SK-N-SH treated with all-trans-retinoic acid at 6 μM for 48 hours (cell line): ENCODE measurements around the gene CARS1.

Experiments used
- ATAC-seq: fragments of 200-7000 bp; cut with Tn5 transposase; 3 replicates; pipeline ENCODE4 v1.9.1; 2020; ENCODE audit warnings: mild to moderate bottlenecking, moderate library complexity
- ARNTL ChIP-seq: fragments of 450-650 bp; formaldehyde crosslinking; IDR thresholded peaks from 2 replicates; pipeline ENCODE4 v1.5.0; 2020; ENCODE audit warnings: low read depth, mild to moderate bottlenecking, moderate library complexity, borderline replicate concordance
- BACH2 ChIP-seq: fragments of 250-450 bp; sonication (Bioruptor Pico); IDR thresholded peaks from 2 replicates; pipeline ENCODE4 v1.9.0; 2021; ENCODE audit warnings: mild to moderate bottlenecking, borderline replicate concordance
- CSDC2 ChIP-seq: fragments of 250-450 bp; sonication (Bioruptor Pico); IDR thresholded peaks from 2 replicates; pipeline ENCODE4 v1.5.0; 2020; ENCODE audit warnings: mild to moderate bottlenecking, moderate library complexity
- ESRRG ChIP-seq: fragments of 250-450 bp; sonication (Bioruptor Pico); IDR thresholded peaks from 2 replicates; pipeline ENCODE4 v1.6.1; 2021; ENCODE audit warnings: mild to moderate bottlenecking
- GLIS3 ChIP-seq: fragments of 250-450 bp; sonication (Bioruptor Pico); IDR thresholded peaks from 2 replicates; pipeline ENCODE4 v1.5.0; 2020; ENCODE audit warnings: mild to moderate bottlenecking, moderate library complexity
- ISL1 ChIP-seq: fragments of 250-450 bp; sonication (Bioruptor Pico); IDR thresholded peaks from 2 replicates; pipeline ENCODE4 v2.1.2; 2022; ENCODE audit warnings: mild to moderate bottlenecking, moderate library complexity
- OSR1 ChIP-seq: fragments of 250-450 bp; sonication (Bioruptor Pico); IDR thresholded peaks from 2 replicates; pipeline ENCODE4 v1.8.0; 2022; ENCODE audit warnings: moderate library complexity, mild to moderate bottlenecking, inconsistent platforms
- PPARA ChIP-seq: fragments of 250-450 bp; sonication (Bioruptor Pico); IDR thresholded peaks from 2 replicates; pipeline ENCODE4 v1.5.0; 2020; ENCODE audit warnings: mild to moderate bottlenecking, borderline replicate concordance
- RARB ChIP-seq: fragments of 250-450 bp; sonication (Bioruptor Pico); IDR thresholded peaks from 2 replicates; pipeline ENCODE4 v1.8.0; 2021; ENCODE audit warnings: mild to moderate bottlenecking, moderate library complexity
- SNAI2 ChIP-seq: fragments of 250-450 bp; sonication (Bioruptor Pico); IDR thresholded peaks from 2 replicates; pipeline ENCODE4 v1.5.0; 2020; ENCODE audit warnings: mild to moderate bottlenecking, moderate library complexity
- TCF4 ChIP-seq: fragments of 250-450 bp; sonication (Bioruptor Pico); IDR thresholded peaks from 2 replicates; pipeline ENCODE4 v1.8.0; 2021; ENCODE audit warnings: mild to moderate bottlenecking, moderate library complexity, borderline replicate concordance
- TOX ChIP-seq: fragments of 250-450 bp; sonication (Bioruptor Pico); IDR thresholded peaks from 2 replicates; pipeline ENCODE4 v1.8.0; 2021; ENCODE audit warnings: mild to moderate bottlenecking, moderate library complexity, borderline replicate concordance
- ZC3H10 ChIP-seq: fragments of 250-450 bp; sonication (Bioruptor Pico); IDR thresholded peaks from 2 replicates; pipeline ENCODE4 v1.5.1; 2021; ENCODE audit warnings: mild to moderate bottlenecking, moderate library complexity
- ZFP3 ChIP-seq: fragments of 250-450 bp; sonication (Bioruptor Pico); IDR thresholded peaks from 2 replicates; pipeline ENCODE4 v1.5.0; 2020; ENCODE audit warnings: mild to moderate bottlenecking, moderate library complexity
- ZFP30 ChIP-seq: fragments of 450-650 bp; formaldehyde crosslinking; IDR thresholded peaks from 2 replicates; pipeline ENCODE4 v1.5.0; 2022; ENCODE audit warnings: mild to moderate bottlenecking, moderate library complexity
- ZNF565 ChIP-seq: fragments of 450-650 bp; formaldehyde crosslinking; conservative IDR thresholded peaks from 2 replicates; pipeline ENCODE4 v1.5.0; 2020; ENCODE audit warnings: low read depth, mild to moderate bottlenecking, moderate library complexity
- ZNF70 ChIP-seq: fragments of 450-650 bp; formaldehyde crosslinking; IDR thresholded peaks from 2 replicates; pipeline ENCODE4 v1.5.0; 2020; ENCODE audit warnings: mild to moderate bottlenecking, moderate library complexity
- ZNF8 ChIP-seq: fragments of 450-650 bp; formaldehyde crosslinking; IDR thresholded peaks from 2 replicates; pipeline ENCODE4 v1.5.0; 2020; ENCODE audit warnings: mild to moderate bottlenecking, moderate library complexity
- TF ChIP-seq, protein P1 (sequence below): fragments of 250-450 bp; sonication (Bioruptor Pico); IDR thresholded peaks from 2 replicates; pipeline ENCODE4 v1.5.1; 2021; ENCODE audit warnings: mild to moderate bottlenecking, moderate library complexity
- TF ChIP-seq, protein P2 (sequence below): fragments of 250-450 bp; sonication (Bioruptor Pico); IDR thresholded peaks from 2 replicates; pipeline ENCODE4 v1.5.1; 2020; ENCODE audit warnings: low read depth, mild to moderate bottlenecking, moderate library complexity
- TF ChIP-seq, protein P3 (sequence below): fragments of 250-450 bp; sonication (Bioruptor Pico); IDR thresholded peaks from 2 replicates; pipeline ENCODE4 v1.8.0; 2020; ENCODE audit warnings: mild to moderate bottlenecking, moderate library complexity, borderline replicate concordance
- TF ChIP-seq, protein P4 (sequence below): fragments of 250-450 bp; sonication (Bioruptor Pico); IDR thresholded peaks from 2 replicates; pipeline ENCODE4 v1.5.0; 2020; ENCODE audit warnings: mild to moderate bottlenecking, moderate library complexity

CARS1 gene

DNA sequence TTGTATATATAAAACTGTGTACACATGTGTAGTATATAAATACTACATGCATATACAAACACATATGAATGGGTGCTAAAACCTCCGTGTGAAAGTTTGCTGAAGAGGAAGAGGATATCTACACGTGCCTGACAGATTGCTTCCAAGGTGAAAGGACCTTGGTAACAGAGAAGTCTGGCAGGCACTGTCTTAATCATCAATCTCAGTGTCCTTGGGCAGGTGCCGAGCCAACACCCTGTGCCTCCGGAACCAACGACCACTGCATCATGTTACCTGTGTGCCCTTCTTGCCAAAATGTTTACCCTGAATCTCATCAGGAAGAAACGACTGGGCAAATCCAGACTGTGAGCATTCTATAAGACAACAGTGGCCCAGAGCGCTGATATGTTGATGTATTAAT is 80.1 kb downstream of the CARS1 start (continued):
- TF ChIP-seq, protein P1, sequence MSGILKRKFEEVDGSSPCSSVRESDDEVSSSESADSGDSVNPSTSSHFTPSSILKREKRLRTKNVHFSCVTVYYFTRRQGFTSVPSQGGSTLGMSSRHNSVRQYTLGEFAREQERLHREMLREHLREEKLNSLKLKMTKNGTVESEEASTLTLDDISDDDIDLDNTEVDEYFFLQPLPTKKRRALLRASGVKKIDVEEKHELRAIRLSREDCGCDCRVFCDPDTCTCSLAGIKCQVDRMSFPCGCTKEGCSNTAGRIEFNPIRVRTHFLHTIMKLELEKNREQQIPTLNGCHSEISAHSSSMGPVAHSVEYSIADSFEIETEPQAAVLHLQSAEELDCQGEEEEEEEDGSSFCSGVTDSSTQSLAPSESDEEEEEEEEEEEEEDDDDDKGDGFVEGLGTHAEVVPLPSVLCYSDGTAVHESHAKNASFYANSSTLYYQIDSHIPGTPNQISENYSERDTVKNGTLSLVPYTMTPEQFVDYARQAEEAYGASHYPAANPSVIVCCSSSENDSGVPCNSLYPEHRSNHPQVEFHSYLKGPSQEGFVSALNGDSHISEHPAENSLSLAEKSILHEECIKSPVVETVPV (CRISPR knock-in tag): no peak
- TF ChIP-seq OSR1: no peak
- no peak for TF ChIP-seq SNAI2
- TF ChIP-seq TOX: no peak
- no peak for TF ChIP-seq GLIS3 (CRISPR knock-in tag)
- TF ChIP-seq PPARA (CRISPR knock-in tag): no peak
- TF ChIP-seq ZFP3: no peak
- TF ChIP-seq, all 23 proteins: peak for 0

DNA sequence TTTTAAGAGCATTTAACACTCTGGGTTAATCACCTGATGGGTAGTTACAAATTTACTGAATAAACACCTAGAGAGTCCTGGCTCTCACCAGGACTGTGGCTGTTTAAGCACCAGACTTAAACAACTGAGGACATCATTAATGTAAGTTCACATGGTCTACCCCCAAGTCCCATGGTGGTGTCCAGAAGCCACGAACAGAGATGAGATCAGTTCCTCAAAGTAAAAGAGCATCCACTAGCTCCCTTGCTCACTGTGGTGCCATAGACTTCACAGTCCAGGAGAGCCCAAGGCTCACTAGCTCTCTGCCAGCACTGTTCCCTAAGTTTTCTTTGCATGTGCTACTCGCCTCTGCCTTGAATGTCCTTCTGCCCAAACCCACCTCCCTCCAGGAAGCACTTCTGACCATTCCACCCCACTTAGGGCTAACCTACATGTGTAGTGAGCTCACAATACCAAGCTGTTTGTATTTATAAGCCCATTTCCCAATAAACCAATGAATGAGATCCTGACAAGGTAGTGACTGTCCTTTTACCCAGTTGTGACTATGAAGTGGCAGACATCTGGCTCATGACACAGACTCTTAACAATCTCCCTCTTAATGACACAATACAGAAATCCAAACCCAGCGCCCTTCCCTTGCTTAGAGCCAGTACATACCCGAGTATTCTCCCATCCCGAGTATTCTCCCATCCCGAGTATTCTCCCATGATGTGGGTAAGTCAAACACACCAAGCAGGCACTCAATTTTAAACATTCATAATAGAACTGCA is 80.7 kb downstream of the CARS1 start:
- TF ChIP-seq ZNF565 (CRISPR knock-in tag) (no peak), ZFP30 (CRISPR knock-in tag) (no peak), ESRRG (no peak), RARB (CRISPR knock-in tag) (no peak), ARNTL (CRISPR knock-in tag) (no peak), ISL1 (CRISPR knock-in tag) (no peak), ZC3H10 (CRISPR knock-in tag) (no peak)
- TF ChIP-seq, protein P2, sequence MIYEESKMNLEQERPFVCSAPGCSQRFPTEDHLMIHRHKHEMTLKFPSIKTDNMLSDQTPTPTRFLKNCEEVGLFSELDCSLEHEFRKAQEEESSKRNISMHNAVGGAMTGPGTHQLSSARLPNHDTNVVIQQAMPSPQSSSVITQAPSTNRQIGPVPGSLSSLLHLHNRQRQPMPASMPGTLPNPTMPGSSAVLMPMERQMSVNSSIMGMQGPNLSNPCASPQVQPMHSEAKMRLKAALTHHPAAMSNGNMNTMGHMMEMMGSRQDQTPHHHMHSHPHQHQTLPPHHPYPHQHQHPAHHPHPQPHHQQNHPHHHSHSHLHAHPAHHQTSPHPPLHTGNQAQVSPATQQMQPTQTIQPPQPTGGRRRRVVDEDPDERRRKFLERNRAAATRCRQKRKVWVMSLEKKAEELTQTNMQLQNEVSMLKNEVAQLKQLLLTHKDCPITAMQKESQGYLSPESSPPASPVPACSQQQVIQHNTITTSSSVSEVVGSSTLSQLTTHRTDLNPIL (CRISPR knock-in tag): no peak
- TF ChIP-seq, protein P3, sequence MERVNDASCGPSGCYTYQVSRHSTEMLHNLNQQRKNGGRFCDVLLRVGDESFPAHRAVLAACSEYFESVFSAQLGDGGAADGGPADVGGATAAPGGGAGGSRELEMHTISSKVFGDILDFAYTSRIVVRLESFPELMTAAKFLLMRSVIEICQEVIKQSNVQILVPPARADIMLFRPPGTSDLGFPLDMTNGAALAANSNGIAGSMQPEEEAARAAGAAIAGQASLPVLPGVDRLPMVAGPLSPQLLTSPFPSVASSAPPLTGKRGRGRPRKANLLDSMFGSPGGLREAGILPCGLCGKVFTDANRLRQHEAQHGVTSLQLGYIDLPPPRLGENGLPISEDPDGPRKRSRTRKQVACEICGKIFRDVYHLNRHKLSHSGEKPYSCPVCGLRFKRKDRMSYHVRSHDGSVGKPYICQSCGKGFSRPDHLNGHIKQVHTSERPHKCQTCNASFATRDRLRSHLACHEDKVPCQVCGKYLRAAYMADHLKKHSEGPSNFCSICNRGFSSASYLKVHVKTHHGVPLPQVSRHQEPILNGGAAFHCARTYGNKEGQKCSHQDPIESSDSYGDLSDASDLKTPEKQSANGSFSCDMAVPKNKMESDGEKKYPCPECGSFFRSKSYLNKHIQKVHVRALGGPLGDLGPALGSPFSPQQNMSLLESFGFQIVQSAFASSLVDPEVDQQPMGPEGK (CRISPR knock-in tag): no peak
- TF ChIP-seq, protein P4, sequence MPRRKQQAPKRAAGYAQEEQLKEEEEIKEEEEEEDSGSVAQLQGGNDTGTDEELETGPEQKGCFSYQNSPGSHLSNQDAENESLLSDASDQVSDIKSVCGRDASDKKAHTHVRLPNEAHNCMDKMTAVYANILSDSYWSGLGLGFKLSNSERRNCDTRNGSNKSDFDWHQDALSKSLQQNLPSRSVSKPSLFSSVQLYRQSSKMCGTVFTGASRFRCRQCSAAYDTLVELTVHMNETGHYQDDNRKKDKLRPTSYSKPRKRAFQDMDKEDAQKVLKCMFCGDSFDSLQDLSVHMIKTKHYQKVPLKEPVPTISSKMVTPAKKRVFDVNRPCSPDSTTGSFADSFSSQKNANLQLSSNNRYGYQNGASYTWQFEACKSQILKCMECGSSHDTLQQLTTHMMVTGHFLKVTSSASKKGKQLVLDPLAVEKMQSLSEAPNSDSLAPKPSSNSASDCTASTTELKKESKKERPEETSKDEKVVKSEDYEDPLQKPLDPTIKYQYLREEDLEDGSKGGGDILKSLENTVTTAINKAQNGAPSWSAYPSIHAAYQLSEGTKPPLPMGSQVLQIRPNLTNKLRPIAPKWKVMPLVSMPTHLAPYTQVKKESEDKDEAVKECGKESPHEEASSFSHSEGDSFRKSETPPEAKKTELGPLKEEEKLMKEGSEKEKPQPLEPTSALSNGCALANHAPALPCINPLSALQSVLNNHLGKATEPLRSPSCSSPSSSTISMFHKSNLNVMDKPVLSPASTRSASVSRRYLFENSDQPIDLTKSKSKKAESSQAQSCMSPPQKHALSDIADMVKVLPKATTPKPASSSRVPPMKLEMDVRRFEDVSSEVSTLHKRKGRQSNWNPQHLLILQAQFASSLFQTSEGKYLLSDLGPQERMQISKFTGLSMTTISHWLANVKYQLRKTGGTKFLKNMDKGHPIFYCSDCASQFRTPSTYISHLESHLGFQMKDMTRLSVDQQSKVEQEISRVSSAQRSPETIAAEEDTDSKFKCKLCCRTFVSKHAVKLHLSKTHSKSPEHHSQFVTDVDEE (CRISPR knock-in tag): no peak
- ATAC-seq: no peak

DNA sequence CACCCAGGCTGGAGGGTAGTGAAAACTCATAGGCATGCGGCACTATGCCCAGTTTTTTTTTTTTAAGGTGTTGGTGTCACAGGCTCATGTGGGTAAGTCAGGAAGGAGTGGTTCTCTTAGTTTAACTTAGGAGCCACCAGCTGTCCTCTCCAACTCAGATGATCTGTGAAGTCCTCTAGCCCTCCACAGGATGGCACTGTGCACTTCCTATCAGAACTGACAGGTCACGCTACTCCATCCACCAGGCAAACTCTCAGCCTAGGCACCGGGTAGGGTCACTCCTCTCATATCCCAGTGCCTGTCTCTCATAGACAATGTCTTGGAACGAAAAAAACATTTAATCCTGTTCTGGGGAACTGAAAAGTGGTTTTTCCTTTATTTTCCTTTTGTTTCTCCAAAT is 81.6 kb downstream of the CARS1 start:
- TF ChIP-seq ESRRG (no peak), PPARA (CRISPR knock-in tag) (no peak), ZC3H10 (CRISPR knock-in tag) (no peak), OSR1 (no peak), ARNTL (CRISPR knock-in tag) (no peak), CSDC2 (CRISPR knock-in tag) (no peak), ZNF8 (CRISPR knock-in tag) (no peak), BACH2 (CRISPR knock-in tag) (no peak), TOX (no peak), ZNF565 (CRISPR knock-in tag) (no peak), TCF4 (no peak), ZNF70 (CRISPR knock-in tag) (no peak)
- TF ChIP-seq, protein P1 (CRISPR knock-in tag): no peak
- TF ChIP-seq, protein P2 (CRISPR knock-in tag): no peak
- ATAC-seq: peak; percentile 90
